ENCODE measurements around the gene NLK. TPM values are rescaled to one million over a fixed set of nuclear protein-coding genes. Genes with fewer than 3 reads are reported as not detected.

NLK gene
- total RNA-seq, 1 donor from 2014 or later = 14.1 TPM

DNA sequence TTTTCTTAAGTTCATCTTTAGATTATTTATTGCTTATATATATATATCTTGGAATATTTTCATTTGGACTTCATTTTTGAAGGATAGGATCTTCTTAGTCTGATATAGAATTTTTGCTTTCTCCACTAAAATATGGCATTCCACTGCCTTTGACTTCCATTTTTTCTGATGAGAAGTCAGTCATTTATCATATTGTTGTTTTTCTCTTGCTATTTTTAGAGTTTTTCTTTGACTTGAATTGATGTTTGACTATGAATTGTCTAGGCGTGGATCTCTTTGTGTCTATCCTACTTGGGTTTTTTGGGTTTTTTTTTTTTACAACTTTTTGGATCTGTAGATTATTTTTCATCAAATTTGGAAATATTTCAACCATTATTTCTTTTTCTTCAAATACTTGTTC is 67.7 kb downstream of the NLK start:
- intact Hi-C loops (cut with micrococcal nuclease) = no loop called here

GRCh38 chr17:28112181-28112580 is 69.7 kb downstream of the NLK start:
- intact Hi-C loops (cut with micrococcal nuclease) = no loop called here

DNA sequence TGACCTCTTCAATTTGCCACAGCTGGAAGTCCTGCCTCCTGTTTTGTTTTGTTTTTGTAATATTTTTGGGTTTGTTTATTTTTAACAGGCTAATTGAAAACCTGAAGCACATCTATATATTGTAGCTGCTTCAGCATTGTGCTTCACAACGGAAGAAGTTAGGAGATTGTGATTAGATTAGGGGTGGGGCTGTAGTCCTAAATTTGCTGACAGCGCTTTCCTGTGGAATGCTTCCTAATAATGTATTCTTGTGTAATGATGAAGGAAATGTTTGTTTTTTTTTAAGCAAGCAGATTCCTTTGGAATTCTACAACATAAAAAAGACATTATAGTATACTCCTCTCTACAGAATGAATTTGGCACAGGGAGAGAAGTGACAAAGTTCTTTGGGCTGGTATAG is 70.1 kb downstream of the NLK start:
- intact Hi-C loops (cut with micrococcal nuclease) = no loop called here

DNA sequence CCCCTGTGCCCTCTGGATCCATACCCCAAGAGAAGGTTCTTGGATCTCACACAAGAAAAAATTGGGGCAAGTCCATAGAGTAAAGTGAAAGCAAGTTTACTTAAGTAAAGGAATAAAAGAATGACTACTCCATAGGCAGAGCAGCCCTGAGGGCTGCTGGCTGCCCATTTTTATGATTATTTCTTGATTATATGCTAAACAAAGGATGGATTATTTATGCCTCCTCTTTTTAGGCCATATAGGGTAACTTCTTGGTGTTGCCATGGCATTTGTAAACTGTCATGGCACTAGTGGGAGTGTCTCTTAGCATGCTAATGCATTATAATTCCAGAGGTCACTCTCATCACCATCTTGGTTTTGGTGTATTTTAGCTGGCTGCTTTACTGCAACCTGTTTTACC is 70.8 kb downstream of the NLK start:
- intact Hi-C loops (cut with micrococcal nuclease) = no loop called here

- intact Hi-C loops (cut with micrococcal nuclease) = no loop called here
Measured at GRCh38 chr17:28115046-28115445, 72.6 kb downstream of the NLK start.

DNA sequence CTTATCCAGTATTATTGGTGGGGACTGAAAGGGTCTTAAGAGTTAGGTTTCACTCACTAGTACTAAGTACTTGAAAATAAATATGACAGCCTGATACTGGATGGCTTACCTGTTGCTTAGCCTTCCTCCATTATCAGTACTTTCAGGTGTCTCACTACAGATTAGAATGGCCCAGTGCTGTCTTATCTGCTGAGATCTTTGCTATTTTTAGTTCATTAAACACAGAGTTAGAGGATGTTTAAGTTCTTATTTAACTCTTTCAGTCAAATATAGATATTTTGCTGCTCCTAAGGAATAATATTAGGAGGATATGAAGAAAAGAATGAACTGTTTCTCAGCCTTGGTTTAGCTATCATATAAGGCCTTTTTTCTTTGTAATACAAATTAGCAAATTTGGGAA is 74.8 kb downstream of the NLK start:
- intact Hi-C loops (cut with micrococcal nuclease) = no loop called here

DNA sequence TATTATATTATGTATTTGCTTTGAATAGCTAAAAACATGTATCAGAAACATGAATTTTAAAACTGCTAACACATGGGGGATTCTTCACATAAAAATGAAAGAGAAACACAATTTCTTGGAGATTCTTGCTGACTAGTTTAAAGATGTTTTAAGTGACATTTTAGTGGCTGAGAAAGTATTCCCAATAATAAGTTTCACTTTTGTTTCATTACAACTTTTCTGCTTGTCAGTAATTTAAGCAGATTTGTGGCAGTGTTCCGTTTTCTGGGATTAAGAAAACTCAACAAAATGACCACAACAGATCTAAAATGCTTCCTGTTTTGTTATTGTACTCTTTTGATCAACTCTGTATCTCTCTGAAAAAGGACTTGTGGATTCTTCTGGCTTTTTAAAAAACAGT is 75.9 kb downstream of the NLK start:
- intact Hi-C loops (cut with micrococcal nuclease) = no loop called here

- intact Hi-C loops (cut with micrococcal nuclease) = no loop called here
Measured at GRCh38 chr17:28119046-28119445, 76.6 kb downstream of the NLK start.

DNA sequence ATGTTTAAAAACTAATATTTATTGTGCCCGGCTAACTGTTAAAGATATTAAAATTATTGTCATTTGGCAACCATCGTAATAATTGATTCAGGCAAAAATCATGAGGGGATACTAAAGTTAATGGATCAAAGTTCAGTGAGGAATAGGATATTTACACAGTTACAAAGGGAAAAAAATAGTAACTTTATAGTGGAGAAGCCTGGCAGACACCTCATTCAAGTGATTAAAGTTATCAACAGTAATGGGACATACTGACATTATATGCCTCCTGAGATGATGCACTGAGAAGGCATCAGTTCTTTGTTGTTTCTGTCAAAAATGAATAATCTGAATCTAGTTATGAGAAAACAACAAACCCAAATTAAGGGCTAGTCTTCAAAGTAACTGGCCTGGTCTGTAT is 77.1 kb downstream of the NLK start:
- intact Hi-C loops (cut with micrococcal nuclease) = no loop called here

GRCh38 chr17:28120766-28121165 is 78.3 kb downstream of the NLK start:
- intact Hi-C loops (cut with micrococcal nuclease) = no loop called here

DNA sequence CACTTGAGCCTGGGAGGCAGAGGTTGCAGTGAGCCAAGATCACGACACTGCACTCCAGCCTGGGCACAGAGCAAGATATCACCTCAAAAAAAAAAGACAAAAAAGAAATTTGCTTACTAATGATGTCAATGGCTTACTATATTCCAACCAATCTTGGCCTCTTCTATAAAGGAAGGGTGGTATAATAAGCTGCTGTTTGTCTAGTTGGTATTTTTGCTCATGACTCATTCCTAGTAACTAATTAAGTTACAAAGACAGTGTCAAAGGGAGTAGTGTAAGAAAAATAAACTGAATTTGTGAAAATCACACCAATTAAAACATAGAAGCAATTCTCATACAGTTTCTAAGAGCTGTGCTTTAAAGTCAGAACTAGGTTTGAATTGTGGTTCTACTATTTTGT is 82.5 kb downstream of the NLK start:
- intact Hi-C loops (cut with micrococcal nuclease) = no loop called here

DNA sequence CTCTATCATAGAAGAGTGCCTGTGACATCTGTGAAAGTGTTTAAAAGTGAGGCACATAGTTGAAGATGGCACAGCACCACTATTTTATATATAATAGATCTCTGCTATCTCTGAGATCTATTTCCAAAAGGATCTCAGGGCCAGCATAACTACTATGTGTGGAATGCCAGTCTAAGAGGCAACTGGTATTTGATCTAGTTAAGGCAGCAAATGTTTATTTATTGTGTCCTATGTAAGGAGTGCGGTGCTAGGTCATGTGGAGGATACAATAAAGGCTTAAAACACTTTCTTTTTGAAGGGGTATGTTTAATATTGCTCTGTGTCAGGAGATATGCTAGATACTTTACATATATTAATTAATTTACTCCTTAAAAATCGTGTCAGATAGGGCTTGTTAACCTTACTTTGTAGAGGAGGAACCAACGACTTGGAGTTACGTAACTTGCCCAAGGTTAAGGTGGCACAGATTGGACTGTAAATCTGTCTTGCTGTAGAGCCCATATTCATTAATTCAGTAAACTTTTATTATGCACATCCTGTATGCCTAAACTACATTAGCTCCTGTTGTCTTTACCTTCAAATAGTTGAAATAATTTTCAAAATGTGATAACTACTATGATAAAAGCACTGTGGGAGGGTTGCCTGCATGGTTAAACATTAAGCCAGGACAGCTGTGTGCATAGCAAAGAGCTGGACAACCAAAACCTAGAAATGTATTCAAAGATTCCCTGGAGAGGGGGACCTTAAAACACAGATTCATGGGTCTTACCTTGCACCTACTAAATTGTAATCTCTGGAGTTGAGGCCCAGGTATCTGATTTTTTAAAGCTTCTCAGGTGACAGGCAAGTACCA is 83.3 kb downstream of the NLK start:
- intact Hi-C loops (cut with micrococcal nuclease) = no loop called here

- intact Hi-C loops (cut with micrococcal nuclease) = no loop called here
Measured at GRCh38 chr17:28127196-28127595, 84.7 kb downstream of the NLK start.

DNA sequence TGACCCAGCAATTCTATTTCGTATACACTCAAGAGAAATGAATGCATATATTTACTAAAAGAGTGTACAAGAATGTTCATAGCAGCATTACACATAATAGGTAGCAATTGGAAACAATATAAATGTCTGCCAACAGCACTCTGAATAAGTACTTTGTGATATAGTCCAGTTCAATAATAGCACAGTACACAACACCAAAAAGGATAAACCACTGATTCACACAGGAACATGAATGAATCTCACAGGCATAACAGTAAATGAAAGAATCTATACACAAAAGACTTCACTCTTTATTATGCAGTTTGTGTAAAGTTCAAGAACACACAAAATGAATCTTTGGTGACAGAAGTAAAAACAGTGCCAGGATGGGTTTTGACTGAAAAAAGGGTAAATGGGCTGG is 86.3 kb downstream of the NLK start:
- intact Hi-C loops (cut with micrococcal nuclease) = no loop called here

GRCh38 chr17:28130472-28130871 is 88.0 kb downstream of the NLK start:
- intact Hi-C loops (cut with micrococcal nuclease) = no loop called here

- intact Hi-C loops (cut with micrococcal nuclease) = no loop called here
Measured at GRCh38 chr17:28131599-28131998, 89.1 kb downstream of the NLK start.

DNA sequence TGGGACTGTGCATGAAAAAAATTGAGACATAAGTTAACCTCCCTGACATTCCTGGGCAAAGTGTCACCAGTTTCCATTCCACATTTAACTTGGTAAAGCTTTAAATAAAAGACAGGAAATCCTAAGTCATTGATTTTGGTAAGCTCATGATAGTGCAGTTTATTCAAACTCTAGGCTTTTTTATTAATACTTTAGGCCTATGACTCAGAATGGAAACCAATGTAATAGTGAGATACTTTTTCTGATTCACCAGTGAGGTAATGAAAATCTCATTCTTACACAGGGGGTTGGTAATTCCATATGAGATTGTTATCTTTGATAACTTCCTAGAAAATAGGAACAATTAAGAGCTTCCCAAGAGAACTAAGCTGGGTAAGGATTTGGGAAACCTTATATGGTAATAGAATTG is 91.1 kb downstream of the NLK start:
- intact Hi-C loops (cut with micrococcal nuclease) = no loop called here

- intact Hi-C loops (cut with micrococcal nuclease) = no loop called here
Measured at GRCh38 chr17:28136923-28137322, 94.4 kb downstream of the NLK start.

GRCh38 chr17:28139822-28140221 is 97.3 kb downstream of the NLK start:
- intact Hi-C loops (cut with micrococcal nuclease) = no loop called here

DNA sequence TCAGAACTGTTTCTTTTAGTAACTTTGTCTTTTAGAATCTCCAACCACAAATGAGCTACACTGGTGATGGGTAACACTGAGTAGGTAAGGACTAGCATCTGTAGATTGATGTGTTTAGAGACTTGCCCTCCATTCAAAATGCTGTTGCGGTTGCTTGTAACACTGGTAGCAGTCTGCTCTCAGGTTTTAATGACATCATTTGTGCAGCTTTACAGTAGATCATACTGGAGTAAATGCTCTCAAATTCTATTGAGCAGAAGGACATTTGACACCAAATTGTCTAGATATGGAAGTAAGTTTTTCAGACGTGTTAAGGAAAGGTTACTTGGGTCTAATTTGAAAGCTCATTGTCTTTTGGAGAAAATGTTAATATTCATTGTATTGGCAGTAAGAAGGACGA is 98.8 kb downstream of the NLK start:
- intact Hi-C loops (cut with micrococcal nuclease) = no loop called here

DNA sequence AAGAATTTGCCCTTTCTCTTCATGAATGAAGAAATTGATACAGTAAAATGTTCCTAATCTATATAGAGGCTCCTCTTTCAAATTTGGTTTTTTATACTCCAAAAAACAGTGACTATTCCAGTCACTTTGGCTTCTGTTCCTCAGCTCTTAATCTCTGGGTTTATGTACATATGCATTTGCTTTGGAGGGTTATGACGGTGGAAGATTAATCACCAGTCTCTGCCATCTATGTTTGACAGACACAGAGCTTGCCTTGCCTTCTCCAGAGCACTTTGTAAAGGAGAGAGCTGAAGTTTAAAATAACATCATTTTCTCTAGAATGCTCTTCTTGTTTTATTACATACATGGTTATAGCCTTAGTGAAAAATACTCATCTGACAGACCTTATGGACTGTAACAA is 99.3 kb downstream of the NLK start:
- intact Hi-C loops (cut with micrococcal nuclease) = no loop called here

- intact Hi-C loops (cut with micrococcal nuclease) = no loop called here
Measured at GRCh38 chr17:28142305-28142704, 99.8 kb downstream of the NLK start.

GRCh38 chr17:28144019-28144418 is 101.5 kb downstream of the NLK start:
- intact Hi-C loops (cut with micrococcal nuclease) = no loop called here

GRCh38 chr17:28145348-28145747 is 102.9 kb downstream of the NLK start:
- intact Hi-C loops (cut with micrococcal nuclease) = no loop called here
